OCI-LY7 (cell line): ENCODE measurements around the gene ELN.

ENCODE experiments used
- EZH2phosphoT487 ChIP-seq: fragments of 200-600 bp; sonication (generic); IDR thresholded peaks from 2 replicates; pipeline ENCODE4 v1.6.1; 2018; ENCODE audit warnings: low read depth, borderline replicate concordance, mild to moderate bottlenecking, mixed run types, antibody characterized with exemption, low read length, moderate library complexity, mixed read lengths
- TF ChIP-seq, protein P1 (sequence below): fragments of 200-600 bp; sonication (generic); conservative IDR thresholded peaks from 2 replicates; pipeline ENCODE4 v1.5.1; 2014; ENCODE audit warnings: mild to moderate bottlenecking, antibody characterized with exemption, low read length, moderate library complexity, mixed read lengths

DNA sequence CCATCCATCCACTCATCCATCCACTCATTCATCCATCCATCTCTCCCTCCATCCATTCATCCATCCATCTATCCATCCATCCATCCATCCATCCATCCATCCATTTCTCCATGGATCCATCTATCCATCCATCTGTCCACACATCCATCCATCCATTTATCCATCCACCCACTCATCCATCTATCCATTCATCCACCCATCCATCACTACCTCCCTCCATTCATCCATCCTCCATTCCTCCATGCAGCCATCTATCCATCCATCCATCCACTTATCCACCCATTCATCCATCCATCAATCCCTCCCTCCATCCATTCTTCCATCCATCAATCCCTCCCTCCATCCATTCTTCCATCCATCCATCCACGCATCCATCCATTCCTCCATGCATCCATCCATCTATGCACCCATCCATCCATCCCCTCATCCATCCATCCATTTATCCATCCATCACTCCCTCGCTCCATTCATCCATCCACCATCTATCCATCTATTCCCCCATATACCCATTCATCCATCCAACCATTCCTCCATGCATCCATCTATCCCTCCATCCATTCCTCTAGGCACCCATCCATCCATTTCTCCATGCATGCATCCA lies 21.1 kb downstream of the ELN start:
- TF ChIP-seq EZH2phosphoT487: no peak
- TF ChIP-seq, protein P1, sequence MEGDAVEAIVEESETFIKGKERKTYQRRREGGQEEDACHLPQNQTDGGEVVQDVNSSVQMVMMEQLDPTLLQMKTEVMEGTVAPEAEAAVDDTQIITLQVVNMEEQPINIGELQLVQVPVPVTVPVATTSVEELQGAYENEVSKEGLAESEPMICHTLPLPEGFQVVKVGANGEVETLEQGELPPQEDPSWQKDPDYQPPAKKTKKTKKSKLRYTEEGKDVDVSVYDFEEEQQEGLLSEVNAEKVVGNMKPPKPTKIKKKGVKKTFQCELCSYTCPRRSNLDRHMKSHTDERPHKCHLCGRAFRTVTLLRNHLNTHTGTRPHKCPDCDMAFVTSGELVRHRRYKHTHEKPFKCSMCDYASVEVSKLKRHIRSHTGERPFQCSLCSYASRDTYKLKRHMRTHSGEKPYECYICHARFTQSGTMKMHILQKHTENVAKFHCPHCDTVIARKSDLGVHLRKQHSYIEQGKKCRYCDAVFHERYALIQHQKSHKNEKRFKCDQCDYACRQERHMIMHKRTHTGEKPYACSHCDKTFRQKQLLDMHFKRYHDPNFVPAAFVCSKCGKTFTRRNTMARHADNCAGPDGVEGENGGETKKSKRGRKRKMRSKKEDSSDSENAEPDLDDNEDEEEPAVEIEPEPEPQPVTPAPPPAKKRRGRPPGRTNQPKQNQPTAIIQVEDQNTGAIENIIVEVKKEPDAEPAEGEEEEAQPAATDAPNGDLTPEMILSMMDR: no peak
